ENCODE measurements around the gene AGBL4. TPM values are rescaled to one million over a fixed set of nuclear protein-coding genes. Genes with fewer than 3 reads are reported as not detected.

Gene AGBL4
- total RNA-seq, 4 donors from 2014 or later: 0.08 to 0.71 (median 0.60) TPM

DNA sequence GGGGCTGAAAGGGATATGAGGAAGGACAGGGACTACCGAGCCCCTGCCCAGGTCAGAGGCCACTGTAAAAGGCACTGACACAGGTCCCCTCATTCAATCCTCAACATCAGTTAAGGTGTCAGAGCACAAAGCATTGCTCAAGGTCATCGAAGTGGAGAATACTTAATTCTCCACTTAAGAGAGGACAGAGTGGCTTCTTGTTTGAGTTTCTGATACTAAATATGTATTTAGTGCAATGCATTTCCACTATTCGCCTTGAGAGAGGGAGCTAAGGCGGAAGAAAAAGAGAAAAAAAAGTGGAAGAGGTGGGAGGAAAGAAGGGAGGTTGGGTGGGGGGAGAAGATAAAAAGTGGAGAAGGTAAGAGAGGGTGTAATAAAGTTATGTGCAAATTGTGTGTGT lies 1451.6 kb downstream of the AGBL4 start:
- whole genome bisulfite sequencing, 2 donors: 81 to 86% methylated on average over 4 of the region's 4 CpGs
- no peak overlapping the region for H3K4me3 ChIP-seq (ENCODE audit: low read depth, poor library complexity, severe bottlenecking)
- TF ChIP-seq, protein P1, sequence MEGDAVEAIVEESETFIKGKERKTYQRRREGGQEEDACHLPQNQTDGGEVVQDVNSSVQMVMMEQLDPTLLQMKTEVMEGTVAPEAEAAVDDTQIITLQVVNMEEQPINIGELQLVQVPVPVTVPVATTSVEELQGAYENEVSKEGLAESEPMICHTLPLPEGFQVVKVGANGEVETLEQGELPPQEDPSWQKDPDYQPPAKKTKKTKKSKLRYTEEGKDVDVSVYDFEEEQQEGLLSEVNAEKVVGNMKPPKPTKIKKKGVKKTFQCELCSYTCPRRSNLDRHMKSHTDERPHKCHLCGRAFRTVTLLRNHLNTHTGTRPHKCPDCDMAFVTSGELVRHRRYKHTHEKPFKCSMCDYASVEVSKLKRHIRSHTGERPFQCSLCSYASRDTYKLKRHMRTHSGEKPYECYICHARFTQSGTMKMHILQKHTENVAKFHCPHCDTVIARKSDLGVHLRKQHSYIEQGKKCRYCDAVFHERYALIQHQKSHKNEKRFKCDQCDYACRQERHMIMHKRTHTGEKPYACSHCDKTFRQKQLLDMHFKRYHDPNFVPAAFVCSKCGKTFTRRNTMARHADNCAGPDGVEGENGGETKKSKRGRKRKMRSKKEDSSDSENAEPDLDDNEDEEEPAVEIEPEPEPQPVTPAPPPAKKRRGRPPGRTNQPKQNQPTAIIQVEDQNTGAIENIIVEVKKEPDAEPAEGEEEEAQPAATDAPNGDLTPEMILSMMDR (IDR thresholded peaks at IDR 0.05): no peak
- no peak for TF ChIP-seq POLR2A (IDR thresholded peaks at IDR 0.05)
- intact Hi-C loops (cut with DNase I; ENCODE audit: low total_unique reads): no loop called here
- DNase-seq (ENCODE audit: low spot score in 2 of 2): no peak

DNA sequence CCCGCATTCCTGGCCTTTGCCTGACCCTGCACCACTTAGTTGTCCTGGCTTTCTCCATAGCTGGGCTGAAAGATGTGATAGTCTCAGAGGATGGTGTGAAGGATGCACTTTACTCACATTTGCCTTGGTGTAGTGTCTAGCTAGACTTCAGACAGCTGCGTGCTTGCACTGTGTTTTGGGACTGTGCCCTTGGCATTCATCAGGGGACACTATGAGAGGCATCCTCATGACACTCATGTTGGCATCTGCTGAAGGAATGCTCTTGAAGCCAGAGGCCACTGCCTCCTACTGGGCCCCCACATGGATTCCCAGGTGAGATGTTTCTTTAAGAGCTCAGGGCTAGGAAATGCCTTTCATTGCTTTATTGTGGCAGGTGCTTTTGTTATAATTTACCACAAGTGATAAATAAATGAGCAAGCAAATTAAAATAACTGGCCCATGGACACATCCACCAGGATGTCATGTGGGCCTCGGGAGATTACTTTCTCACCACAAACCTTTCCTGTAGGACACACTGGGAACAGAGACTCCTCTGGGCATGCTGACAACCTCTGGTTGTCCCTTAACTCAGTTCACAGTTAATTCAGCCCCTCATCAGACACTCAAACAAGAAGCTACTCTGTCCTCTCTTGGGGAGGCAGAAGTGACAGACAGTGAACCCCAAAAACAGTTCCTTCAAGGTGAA lies 1452.3 kb downstream of the AGBL4 start:
- no peak for TF ChIP-seq POLR2A (IDR thresholded peaks at IDR 0.05)
- TF ChIP-seq, protein P1 (IDR thresholded peaks at IDR 0.05): no peak
- intact Hi-C loops (cut with DNase I; ENCODE audit: low total_unique reads): no loop called here
- WGBS, 2 donors: 59 to 72% methylated on average over 3 of the region's 3 CpGs
- no peak overlapping the region for H3K4me3 ChIP-seq (ENCODE audit: low read depth, poor library complexity, severe bottlenecking)
- DNase-seq (ENCODE audit: low spot score in 2 of 2): no peak

DNA sequence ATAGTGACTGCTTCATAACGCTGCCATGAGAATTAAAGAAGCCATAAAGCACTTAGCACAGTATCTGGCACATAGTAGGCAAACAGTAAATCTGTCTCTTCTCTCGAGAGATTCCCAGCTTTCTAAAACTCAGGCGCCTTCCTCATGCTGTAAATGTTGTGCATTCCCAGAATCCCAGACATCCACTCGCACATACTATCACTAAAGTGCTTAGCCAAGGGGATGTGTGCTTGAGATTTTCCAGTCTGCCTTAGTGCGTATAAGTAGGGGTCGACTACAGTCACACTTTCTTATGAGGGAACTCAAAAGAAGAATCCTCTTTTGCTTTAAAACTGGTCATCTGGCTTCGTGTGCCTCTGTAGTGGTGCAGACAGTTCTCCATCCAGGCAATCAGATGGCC lies 1453.2 kb downstream of the AGBL4 start:
- TF ChIP-seq, protein P1 (IDR thresholded peaks at IDR 0.05): no peak
- TF ChIP-seq POLR2A (IDR thresholded peaks at IDR 0.05): no peak
- intact Hi-C loops (cut with DNase I; ENCODE audit: low total_unique reads): no loop called here
- DNase-seq (ENCODE audit: low spot score in 2 of 2): no peak
- WGBS, 2 donors: 74 to 77% methylated on average over 7 of the region's 7 CpGs
- no peak overlapping the region for H3K4me3 ChIP-seq (ENCODE audit: low read depth, poor library complexity, severe bottlenecking)

DNA sequence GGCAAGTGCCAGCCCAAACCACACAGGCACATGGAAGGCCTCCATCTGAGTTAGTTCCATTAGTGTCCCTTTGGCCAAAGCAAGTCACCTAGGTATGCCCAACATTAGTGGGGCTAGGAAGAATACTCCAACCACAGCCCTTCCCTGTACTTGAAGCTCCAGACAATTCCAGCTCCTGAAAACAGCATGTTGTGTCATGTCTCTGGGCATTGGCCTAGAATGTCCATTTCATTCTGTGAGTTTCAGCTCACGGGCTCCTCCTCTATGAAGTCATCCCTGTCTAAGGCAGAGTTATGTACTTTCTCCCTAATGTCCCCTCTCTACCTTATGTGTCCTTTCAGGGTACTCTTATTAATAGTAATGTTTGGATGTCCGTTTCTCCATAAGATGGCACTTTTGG lies 1455.3 kb downstream of the AGBL4 start:
- intact Hi-C loops (cut with DNase I; ENCODE audit: low total_unique reads): no loop called here
- WGBS, 2 donors: 72 to 80% methylated on average over 2 of the region's 2 CpGs
- no peak for TF ChIP-seq POLR2A (IDR thresholded peaks at IDR 0.05)
- TF ChIP-seq, protein P1 (IDR thresholded peaks at IDR 0.05): no peak
- H3K4me3 ChIP-seq (ENCODE audit: low read depth, poor library complexity, severe bottlenecking): no peak overlapping the region
- no peak for DNase-seq (ENCODE audit: low spot score in 2 of 2)

DNA sequence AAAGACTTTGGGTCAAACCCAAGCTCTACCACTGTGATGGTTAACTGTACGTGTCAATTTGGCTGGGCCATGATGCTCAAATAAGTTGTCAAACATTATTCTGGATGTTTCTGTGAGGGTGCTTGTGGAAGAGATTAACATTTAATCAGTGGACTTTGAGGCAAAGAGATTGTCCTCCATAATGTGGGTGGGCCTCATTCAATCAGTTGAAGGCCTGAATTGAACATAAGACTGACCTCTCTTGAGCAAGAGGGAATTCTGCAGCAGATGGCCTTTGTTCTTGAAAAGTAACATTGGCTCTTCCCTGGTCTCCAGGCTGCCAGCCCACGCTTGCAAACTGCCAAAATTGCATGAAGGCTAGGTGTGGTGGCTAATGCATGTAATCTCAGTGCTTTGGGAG lies 1457.3 kb downstream of the AGBL4 start:
- 79 to 89% methylated on average over 2 of the region's 2 CpGs for WGBS, 2 donors
- no peak overlapping the region for H3K4me3 ChIP-seq (ENCODE audit: low read depth, poor library complexity, severe bottlenecking)
- DNase-seq (ENCODE audit: low spot score in 2 of 2): no peak
- intact Hi-C loops (cut with DNase I; ENCODE audit: low total_unique reads): no loop called here
- no peak for TF ChIP-seq POLR2A (IDR thresholded peaks at IDR 0.05)
- TF ChIP-seq, protein P1 (IDR thresholded peaks at IDR 0.05): no peak

DNA sequence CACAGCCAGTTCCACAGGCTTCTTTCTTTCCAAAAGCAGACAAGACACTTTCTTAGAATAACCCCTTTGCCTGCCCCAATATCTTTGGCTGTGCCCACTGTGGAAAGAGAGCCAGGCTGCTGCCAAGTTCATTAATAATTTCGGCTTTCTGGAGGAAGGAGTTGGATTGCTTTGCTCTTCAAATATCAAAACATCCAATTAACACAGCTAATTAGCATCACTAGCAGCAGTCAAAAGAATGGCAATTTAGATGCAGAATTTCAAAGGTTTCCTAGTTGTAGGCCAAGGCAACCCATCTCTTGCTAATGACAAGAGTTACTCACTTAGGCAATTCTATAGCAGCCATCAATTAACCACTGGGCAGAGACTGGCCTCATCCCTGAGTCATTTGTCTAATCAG lies 1460.7 kb downstream of the AGBL4 start:
- no peak overlapping the region for H3K4me3 ChIP-seq (ENCODE audit: low read depth, poor library complexity, severe bottlenecking)
- 61 to 77% methylated on average over 1 of the region's 1 CpG for WGBS, 2 donors
- no peak for DNase-seq (ENCODE audit: low spot score in 2 of 2)
- TF ChIP-seq, protein P1 (IDR thresholded peaks at IDR 0.05): no peak
- TF ChIP-seq POLR2A (IDR thresholded peaks at IDR 0.05): no peak
- intact Hi-C loops (cut with DNase I; ENCODE audit: low total_unique reads): no loop called here

Measured in lower leg skin (tissue), 4 donors.